Sigmoid colon (tissue), 7 donors: ENCODE measurements around the gene NOP10. TPM values are rescaled to one million over a fixed set of nuclear protein-coding genes. Genes with fewer than 3 reads are reported as not detected.

Experiments used
- DNase-seq: peaks from one replicate; pipeline ENCODE4 v3.0.0-alpha.2; 2019
- H3K27ac ChIP-seq, 4 donors: fragments of 200-600 bp; sonication (generic); one replicate each; pipeline ENCODE4 v1.5.1; 2016 to 2019; ENCODE audit warnings: mild to moderate bottlenecking in 1 of 4
- H3K27me3 ChIP-seq, 3 donors: fragments of 200-600 bp; sonication (generic); one replicate each; pipeline ENCODE4 v1.5.1; 2019; ENCODE audit warnings: mild to moderate bottlenecking in 1 of 3
- H3K36me3 ChIP-seq, 4 donors: fragments of 200-600 bp; sonication (generic); one replicate each; pipeline ENCODE4 v1.5.1; 2016 to 2019
- H3K4me1 ChIP-seq, 4 donors: fragments of 200-600 bp; sonication (generic); one replicate each; pipeline ENCODE4 v1.5.1; 2017 to 2019
- H3K4me3 ChIP-seq, 4 donors: fragments of 200-600 bp; sonication (generic); one replicate each; pipeline ENCODE4 v1.5.1; 2017 to 2019; ENCODE audit warnings: mild to moderate bottlenecking in 2 of 4, moderate library complexity in 1 of 4
- H3K9me3 ChIP-seq, 4 donors: fragments of 200-600 bp in 3 of 4; sonication (generic) in 3 of 4; one replicate each; pipeline versions ENCODE4 v1.5.1 to v1.6.1; 2013 to 2019
- EP300 ChIP-seq, 4 donors: sonication (generic); formaldehyde crosslinking; IDR thresholded peaks; one replicate each; pipeline ENCODE4 v1.6.1; 2017; ENCODE audit warnings: antibody characterized with exemption in 4 of 4
- POLR2A ChIP-seq, 2 donors: fragments of 450-650 bp; IDR thresholded peaks; one replicate each; pipeline ENCODE4 v1.6.1; 2016; ENCODE audit warnings: antibody characterized with exemption in 2 of 2, mild to moderate bottlenecking in 2 of 2, moderate library complexity in 2 of 2
- POLR2AphosphoS5 ChIP-seq, 4 donors: sonication (generic); formaldehyde crosslinking; IDR thresholded peaks; one replicate each; pipeline ENCODE4 v1.6.1; 2017; ENCODE audit warnings: antibody characterized with exemption in 4 of 4
- WGBS, 2 donors: extraction: QIAGEN DNeasy Blood & Tissue Kit; methylation state at CpG; one replicate each; pipeline ENCODE4 v1.1.7; 2013; 5-methylcytosine and 5-hydroxymethylcytosine counted together
- intact Hi-C: fragments of 100-400 bp; cut with DNase I; formaldehyde crosslinking; loops from one replicate; pipeline ENCODE4 v1.15.1; 2023
- polyA plus RNA-seq, 3 donors: library from polyadenylated mRNA; stranded (reverse); fragments of 200-250 nt; gene quantifications; one replicate each; pipeline ENCODE4 v1.2.3, GENCODE V29; 2013
- total RNA-seq, 4 donors: library from RNA; depleted of rRNA; stranded (reverse); fragments of >200 nt; gene quantifications; one replicate each; pipeline ENCODE4 v1.1.0, GENCODE V29; 2016
- TF ChIP-seq, protein P1 (sequence below), 4 experiments: fragments of 450-650 bp in 3 of 4; fragments of 200-600 bp in 1 of 4; IDR thresholded peaks; one replicate each; pipeline ENCODE4 v1.5.1; 2016 to 2019; ENCODE audit warnings: antibody characterized with exemption in 4 of 4, mild to moderate bottlenecking in 3 of 4, moderate library complexity in 2 of 4
- donor health status: healthy with polysubstance abuse.
- donor health status: Bipolar disorder and iron deficiency.
- donor health status: healthy.

NOP10 gene
- total and polyA plus RNA-seq, 7 donors, result 67.6 to 532 (median 160) TPM

DNA sequence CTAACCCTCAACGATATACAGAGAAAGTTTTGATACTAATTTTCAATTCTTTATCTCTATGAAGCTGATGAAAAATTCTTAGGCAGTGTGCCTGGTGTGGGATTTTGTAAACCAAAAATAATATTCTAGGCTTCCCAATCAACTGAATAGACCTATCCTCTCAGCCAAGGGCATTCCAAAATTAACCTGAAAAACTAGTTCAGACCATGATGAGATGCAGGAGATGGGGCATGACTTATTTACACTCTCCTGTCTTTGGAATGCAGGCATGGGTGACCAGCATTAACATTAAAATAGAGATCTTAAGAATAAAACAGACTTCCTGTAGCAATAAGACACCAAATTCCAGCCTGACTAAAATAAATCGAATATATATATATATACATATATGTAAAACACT, 31.9 kb upstream of the NOP10 start:
- H3K27me3 ChIP-seq, result no peaks in the 10 kb centered on the region
- H3K4me3 ChIP-seq, result no peak overlapping the region
- TF ChIP-seq EP300 (IDR thresholded peaks at IDR 0.05) (no peak), POLR2AphosphoS5 (IDR thresholded peaks at IDR 0.05) (no peak), POLR2A (IDR thresholded peaks at IDR 0.05) (no peak)
- TF ChIP-seq, protein P1, sequence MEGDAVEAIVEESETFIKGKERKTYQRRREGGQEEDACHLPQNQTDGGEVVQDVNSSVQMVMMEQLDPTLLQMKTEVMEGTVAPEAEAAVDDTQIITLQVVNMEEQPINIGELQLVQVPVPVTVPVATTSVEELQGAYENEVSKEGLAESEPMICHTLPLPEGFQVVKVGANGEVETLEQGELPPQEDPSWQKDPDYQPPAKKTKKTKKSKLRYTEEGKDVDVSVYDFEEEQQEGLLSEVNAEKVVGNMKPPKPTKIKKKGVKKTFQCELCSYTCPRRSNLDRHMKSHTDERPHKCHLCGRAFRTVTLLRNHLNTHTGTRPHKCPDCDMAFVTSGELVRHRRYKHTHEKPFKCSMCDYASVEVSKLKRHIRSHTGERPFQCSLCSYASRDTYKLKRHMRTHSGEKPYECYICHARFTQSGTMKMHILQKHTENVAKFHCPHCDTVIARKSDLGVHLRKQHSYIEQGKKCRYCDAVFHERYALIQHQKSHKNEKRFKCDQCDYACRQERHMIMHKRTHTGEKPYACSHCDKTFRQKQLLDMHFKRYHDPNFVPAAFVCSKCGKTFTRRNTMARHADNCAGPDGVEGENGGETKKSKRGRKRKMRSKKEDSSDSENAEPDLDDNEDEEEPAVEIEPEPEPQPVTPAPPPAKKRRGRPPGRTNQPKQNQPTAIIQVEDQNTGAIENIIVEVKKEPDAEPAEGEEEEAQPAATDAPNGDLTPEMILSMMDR (IDR thresholded peaks at IDR 0.05), result no peak
- H3K9me3 ChIP-seq, result no peaks in the 10 kb centered on the region
- DNase-seq, result no peak
- H3K36me3 ChIP-seq, result no peaks in the 10 kb centered on the region
- no peak overlapping the region for H3K27ac ChIP-seq
- intact Hi-C loops, result no loop called here
- H3K4me1 ChIP-seq, result no peaks in the 10 kb centered on the region
- 72 to 93% methylated on average over 2 of the region's 2 CpGs for WGBS, 2 donors

DNA sequence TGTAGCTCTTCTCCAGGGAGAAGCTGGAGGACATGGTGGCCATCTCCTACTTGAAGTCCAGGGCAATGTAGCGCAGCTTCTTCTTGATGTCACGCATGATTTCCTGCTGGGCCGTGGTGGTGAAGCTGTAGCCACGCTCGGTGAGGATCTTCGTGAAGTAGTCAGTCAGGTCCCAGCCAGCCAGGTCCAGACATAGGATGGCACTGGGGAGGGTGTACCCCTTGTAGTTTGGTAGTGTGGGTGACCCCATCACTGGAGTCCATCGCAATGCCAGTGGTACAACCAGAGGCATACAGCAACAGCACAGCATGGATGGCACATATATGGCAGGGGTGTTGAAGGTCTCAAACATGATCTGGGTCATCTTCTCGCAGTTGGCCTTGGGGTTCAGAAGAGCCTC, 31.0 kb upstream of the NOP10 start:
- Histone ChIP-seq H3K4me3 (no peak overlapping the region), H3K4me1 (no peaks in the 10 kb centered on the region), H3K27ac (no peak overlapping the region), H3K36me3 (no peaks in the 10 kb centered on the region), H3K9me3 (no peaks in the 10 kb centered on the region), H3K27me3 (no peaks in the 10 kb centered on the region)
- intact Hi-C loops, result no loop called here
- no peak for TF ChIP-seq POLR2A (IDR thresholded peaks at IDR 0.05)
- TF ChIP-seq, protein P1 (IDR thresholded peaks at IDR 0.05), result no peak
- WGBS, 2 donors, result 68 to 88% methylated on average over 8 of the region's 8 CpGs
- no peak for DNase-seq

DNA sequence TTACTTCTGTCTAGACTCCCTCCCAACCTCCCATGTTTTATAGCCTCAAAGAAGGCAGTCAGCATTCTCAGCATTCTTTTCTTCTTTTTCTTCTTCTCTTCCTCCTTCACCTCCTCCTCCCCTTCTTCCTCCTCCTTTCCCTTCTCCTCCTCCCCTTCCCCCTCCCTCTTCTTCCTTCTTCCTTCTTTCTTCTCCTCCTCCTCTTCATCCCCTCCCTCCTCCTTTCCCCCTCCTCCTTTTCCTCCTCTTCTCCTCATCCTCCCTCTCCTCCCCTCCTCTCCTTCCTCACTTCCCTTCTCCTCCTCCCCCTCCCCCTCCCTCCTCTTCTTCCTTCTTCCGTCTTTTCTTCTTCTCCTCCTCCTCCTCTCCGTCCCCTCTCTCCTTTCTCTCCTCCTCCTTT, 27.7 kb upstream of the NOP10 start:
- 41 to 70% methylated on average over 2 of the region's 2 CpGs for WGBS, 2 donors
- intact Hi-C loops, result no loop called here
- Histone ChIP-seq H3K36me3 (no peaks in the 10 kb centered on the region), H3K9me3 (no peaks in the 10 kb centered on the region), H3K27ac (no peak overlapping the region), H3K27me3 (no peaks in the 10 kb centered on the region), H3K4me3 (no peak overlapping the region), H3K4me1 (peaks cover 0 to 20% (median 15%) of the 10 kb centered on the region in 4 donors)
- DNase-seq, result no peak
- TF ChIP-seq POLR2AphosphoS5 (IDR thresholded peaks at IDR 0.05), result no peak
- TF ChIP-seq EP300 (IDR thresholded peaks at IDR 0.05), result no peak
- TF ChIP-seq POLR2A (IDR thresholded peaks at IDR 0.05), result no peak
- TF ChIP-seq, protein P1 (IDR thresholded peaks at IDR 0.05), result no peak

DNA sequence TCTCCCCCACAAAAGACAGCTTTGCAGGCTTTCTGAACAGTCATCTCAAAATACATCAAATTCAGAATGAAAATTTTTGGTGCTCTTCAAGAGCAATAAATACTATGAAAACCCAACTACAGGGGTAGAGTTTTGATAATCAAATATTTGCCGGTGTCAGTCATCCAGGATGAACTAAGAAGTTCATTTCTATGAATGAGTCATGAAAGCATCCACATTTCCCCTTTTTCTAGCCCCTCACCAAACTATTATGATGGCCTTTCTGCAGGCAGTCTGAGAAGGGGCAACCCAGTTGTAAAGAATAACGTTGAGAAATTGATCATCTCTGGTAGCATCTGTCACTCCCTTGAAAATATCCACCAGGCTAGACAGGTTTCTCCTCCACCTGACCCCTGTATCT, 27.2 kb upstream of the NOP10 start:
- Histone ChIP-seq H3K9me3 (no peaks in the 10 kb centered on the region), H3K27ac (no peak overlapping the region), H3K27me3 (no peaks in the 10 kb centered on the region), H3K4me3 (no peak overlapping the region), H3K36me3 (no peaks in the 10 kb centered on the region), H3K4me1 (peaks cover 0 to 23% (median 19%) of the 10 kb centered on the region in 4 donors)
- TF ChIP-seq, protein P1 (IDR thresholded peaks at IDR 0.05), result no peak
- TF ChIP-seq POLR2AphosphoS5 (IDR thresholded peaks at IDR 0.05) (no peak), EP300 (IDR thresholded peaks at IDR 0.05) (no peak), POLR2A (IDR thresholded peaks at IDR 0.05) (no peak)
- WGBS, 2 donors, result 63 to 70% methylated on average over 2 of the region's 2 CpGs
- intact Hi-C loops, result no loop called here
- DNase-seq, result no peak
